Hematopoietic multipotent progenitor cell treated with erythropoietin and hydrocortisone succinate and interleukin-3 and kit ligand, for 15 days (in vitro differentiated cells): ENCODE measurements around the gene C22orf15.
A peak's percentile ranks its signal among the peaks of the same experiment; 100 is the strongest.

Experiments
- DNase-seq: peaks from one replicate; pipeline ENCODE4 v3.0.0-alpha.2; 2015; ENCODE audit warnings: low spot score

C22orf15 gene

DNA sequence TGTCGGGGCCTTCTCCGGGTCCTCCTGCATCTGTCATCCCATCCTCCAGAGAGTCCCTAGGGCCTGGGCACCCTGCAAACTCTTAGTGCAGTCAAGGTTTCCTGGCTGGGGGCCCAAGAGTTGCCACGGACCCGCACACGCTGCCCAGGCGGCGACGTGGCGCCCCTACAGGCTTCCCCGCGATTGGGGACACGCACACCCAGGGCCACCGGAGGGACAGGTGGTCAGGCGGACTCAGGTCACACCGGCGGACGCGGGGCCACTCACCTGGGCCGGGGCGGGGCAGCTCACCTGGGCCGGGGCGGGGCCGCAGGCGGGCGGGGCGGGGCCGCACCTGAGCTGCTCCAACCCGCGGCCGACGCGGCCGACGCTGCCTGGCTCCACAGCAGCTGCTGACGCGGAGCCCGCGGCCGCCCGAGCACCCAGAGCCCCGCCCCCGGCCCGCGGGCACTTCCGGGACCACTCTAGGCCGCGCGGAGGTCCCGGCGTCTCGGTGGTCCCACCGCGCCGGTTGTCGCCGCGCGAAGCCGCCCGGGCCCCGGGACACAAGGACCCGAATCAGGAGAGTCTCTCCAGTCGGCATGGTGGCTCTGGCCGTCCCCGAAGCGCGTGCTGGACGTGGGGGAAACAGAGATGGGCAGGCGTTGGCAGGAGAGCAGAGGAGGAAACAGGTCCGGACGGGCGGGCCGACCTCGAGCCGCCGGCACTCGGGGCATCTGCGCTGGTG lies 11.9 kb upstream of the C22orf15 start, which contains the start of gene ZNF70:
Gene ZNF70 (minus strand): TSS at position 399 of the 727 bp plus-strand sequence. CDS start 5,972 bp downstream, outside the sequence.
- peak; percentile 78 for DNase-seq

DNA sequence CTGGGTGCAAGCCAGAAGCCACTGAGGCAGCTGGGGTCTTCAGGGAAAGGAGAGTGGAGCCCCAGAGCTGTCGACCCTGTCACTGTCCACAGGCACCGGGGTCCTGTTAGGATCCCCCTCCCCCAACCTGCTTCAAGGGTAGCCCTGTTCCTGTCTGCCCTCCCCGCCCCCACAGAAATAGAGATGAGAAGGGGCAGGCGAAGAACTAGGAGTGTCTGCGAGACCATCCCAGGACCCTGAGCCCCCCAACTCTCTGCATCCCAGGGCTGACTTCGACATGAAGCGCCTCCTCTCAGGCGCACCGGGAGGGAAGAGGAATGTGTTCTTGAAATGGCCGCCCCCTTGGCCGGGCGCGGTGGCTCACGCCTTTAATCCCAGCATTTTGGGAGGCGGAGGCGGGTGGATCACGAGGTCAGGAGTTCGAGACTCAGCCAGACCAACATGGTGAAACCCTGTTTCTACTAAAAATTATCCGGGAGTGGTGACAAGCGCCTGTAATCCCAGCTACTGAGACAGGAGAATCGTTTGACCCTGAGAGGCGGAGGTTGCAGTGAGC lies 11.3 kb upstream of the C22orf15 start:
- DNase-seq: no peak

GRCh38 chr22:23752090-23752691 lies 10.6 kb upstream of the C22orf15 start:
- no peak for DNase-seq

GRCh38 chr22:23752750-23753149 lies 10.0 kb upstream of the C22orf15 start:
- DNase-seq: no peak

GRCh38 chr22:23753385-23753784 lies 9.4 kb upstream of the C22orf15 start:
- DNase-seq: no peak

DNA sequence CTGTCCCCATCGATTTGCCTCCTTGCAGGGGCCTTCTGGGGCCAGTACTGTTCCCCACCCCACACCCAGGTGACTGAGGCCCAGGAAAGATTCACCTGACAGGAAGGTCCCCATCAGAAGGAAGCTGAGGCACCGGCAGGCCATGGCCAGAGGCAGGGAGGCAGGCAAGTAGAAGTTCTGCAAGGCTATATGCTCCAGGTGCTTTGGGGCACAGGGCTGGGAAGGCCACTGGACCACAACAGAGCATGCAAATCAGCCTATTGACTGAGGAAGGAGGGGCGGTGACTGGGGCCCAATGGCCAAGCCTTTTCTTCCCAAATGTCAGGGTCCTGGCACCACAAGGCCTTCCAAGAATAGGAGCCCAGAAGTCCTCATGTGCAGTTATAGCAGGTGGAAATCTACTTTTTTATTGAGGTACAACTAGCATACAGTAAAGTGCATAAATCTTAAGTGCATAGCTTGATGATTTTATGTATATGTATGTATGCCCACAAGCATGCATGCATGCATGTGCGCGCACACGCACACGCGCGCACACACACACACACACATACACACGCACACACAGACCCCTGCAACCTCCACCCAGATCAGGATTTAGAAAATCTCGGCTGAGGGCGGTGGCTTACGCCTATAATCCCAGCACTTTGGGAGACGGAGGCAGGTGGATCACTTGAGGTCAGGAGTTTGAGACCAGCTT lies 8.4 kb upstream of the C22orf15 start, which contains the start of gene VPREB3:
Gene VPREB3 (minus strand): TSS at position 206 of the 700 bp plus-strand sequence. CDS start 62 bp downstream, at position 144.
- no peak for DNase-seq

GRCh38 chr22:23754980-23755636 lies 7.7 kb upstream of the C22orf15 start:
- DNase-seq: no peak

GRCh38 chr22:23755711-23756110 lies 7.1 kb upstream of the C22orf15 start:
- DNase-seq: no peak

DNA sequence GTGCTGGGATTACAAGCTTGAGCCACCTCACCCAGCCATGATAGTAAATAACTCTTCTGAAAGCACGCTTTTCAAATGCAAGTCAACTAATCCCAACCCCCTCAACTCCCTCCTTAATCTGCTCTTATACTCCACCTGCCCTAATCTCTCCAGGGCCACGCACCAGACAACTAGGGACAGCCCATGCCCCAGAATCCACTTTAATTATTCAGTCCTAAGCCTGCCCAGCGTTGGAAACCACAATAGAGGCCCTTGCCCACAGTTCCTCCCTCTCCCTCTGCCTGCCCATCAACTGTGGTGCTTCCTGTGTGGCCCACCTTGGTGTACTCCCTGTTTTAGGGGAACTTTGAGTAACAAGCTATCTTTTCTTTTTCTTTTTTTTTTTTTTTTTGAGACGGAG lies 5.9 kb upstream of the C22orf15 start:
- no peak for DNase-seq

GRCh38 chr22:23759566-23759965 lies 3.2 kb upstream of the C22orf15 start:
- no peak for DNase-seq

DNA sequence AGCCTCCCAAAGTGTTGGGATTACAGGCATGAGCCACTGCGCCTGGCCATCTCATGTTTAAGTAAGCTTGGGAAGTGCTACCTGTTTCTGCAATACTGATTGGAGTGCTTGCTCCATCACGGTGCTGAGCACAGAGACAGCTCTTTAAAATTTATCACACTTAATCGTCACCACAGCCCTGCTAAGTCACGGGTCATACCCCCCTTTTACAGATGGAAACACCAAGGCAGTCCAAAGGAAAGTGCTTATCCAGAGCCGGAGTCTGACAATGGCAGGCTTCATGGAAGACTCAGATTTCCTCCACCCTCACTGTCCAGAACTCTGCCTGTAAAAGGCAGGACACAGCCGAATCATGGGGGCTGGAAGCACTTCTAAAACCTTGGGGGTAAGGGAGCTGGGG lies 2.7 kb upstream of the C22orf15 start:
- no peak for DNase-seq

- DNase-seq: no peak
Measured at GRCh38 chr22:23763579-23763945, 772 bp downstream of the C22orf15 start.

- DNase-seq: no peak
Measured at GRCh38 chr22:23763954-23764353, 1.2 kb downstream of the C22orf15 start.

- no peak for DNase-seq
Measured at GRCh38 chr22:23764899-23765881, 2.4 kb downstream of the C22orf15 start.

- no peak for DNase-seq
Measured at GRCh38 chr22:23767303-23767672, 4.5 kb downstream of the C22orf15 start.

GRCh38 chr22:23767673-23768548 lies 5.1 kb downstream of the C22orf15 start, which contains the start of gene CHCHD10:
TSS of gene CHCHD10 (minus strand) at chr22:23767972. CDS start at chr22:23767874, 98 bp downstream.
- DNase-seq: peak; percentile 57

- no peak for DNase-seq
Measured at GRCh38 chr22:23769321-23769965, 6.7 kb downstream of the C22orf15 start.

DNA sequence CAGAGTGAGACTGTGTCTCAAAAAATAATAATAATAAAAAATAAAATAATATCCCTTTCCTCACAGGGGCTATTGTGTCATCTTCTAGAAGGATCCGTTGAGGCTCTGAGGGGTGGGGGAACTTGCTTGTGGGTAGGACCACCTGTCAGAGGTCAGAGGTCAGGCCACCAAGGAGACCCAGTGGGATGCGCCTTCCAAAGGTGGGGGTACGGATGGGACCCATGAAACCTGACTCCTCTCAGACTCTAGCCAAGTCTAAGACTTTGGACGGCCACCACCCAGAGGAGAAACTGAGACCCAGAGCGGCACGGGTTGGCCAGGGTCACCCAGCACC lies 9.5 kb downstream of the C22orf15 start:
- no peak for DNase-seq
